GM23338 (cell line): ENCODE measurements around the gene TRIM68. TPM values are rescaled to one million over a fixed set of nuclear protein-coding genes. Genes with fewer than 3 reads are reported as not detected.

Experiments used
- ATAC-seq: fragments of 200-7000 bp; cut with Tn5 transposase; 3 replicates; pipeline ENCODE4 v1.9.1; 2020
- DNase-seq: peaks from one replicate; pipeline ENCODE4 v3.0.0-alpha.2; 2015; ENCODE audit warnings: low spot score
- H2AFZ ChIP-seq: fragments of 200-600 bp; sonication (generic); 2 replicates; pipeline ENCODE4 v1.8.0; 2016; ENCODE audit warnings: antibody characterized with exemption, mild to moderate bottlenecking, moderate library complexity
- H3F3A ChIP-seq: fragments of 200-600 bp; sonication (generic); replicated peaks from 2 replicates; pipeline ENCODE4 v1.8.0; 2017; ENCODE audit warnings: antibody characterized with exemption, mixed run types, low read depth
- H3K27ac ChIP-seq: fragments of 200-600 bp; sonication (generic); 2 replicates; pipeline ENCODE4 v1.6.1; 2016; ENCODE audit warnings: low read depth
- H3K27me3 ChIP-seq: fragments of 200-600 bp; sonication (generic); 2 replicates; pipeline ENCODE4 v1.8.0; 2016; ENCODE audit warnings: mild to moderate bottlenecking, mixed run types, moderate library complexity; ENCODE audit not compliant: insufficient read depth
- H3K36me3 ChIP-seq: fragments of 200-600 bp; sonication (generic); 2 replicates; pipeline ENCODE4 v1.8.0; 2016; ENCODE audit warnings: mild to moderate bottlenecking; ENCODE audit not compliant: insufficient read depth
- H3K4me1 ChIP-seq: fragments of 200-600 bp; sonication (generic); 2 replicates; pipeline ENCODE4 v1.8.0; 2016; ENCODE audit warnings: mild to moderate bottlenecking, moderate library complexity; ENCODE audit not compliant: insufficient read depth
- H3K4me2 ChIP-seq: fragments of 200-600 bp; sonication (generic); 2 replicates; pipeline ENCODE4 v1.7.1; 2017; ENCODE audit warnings: mixed run types
- H3K4me3 ChIP-seq: fragments of 200-600 bp; sonication (generic); 2 replicates; pipeline ENCODE4 v1.6.1; 2016; ENCODE audit warnings: mixed run types
- H3K79me2 ChIP-seq: fragments of 200-600 bp; sonication (generic); replicated peaks from 2 replicates; pipeline ENCODE4 v1.8.0; 2017; ENCODE audit warnings: mild to moderate bottlenecking; ENCODE audit not compliant: insufficient read depth
- H3K9me2 ChIP-seq: fragments of 200-600 bp; sonication (generic); 2 replicates; pipeline ENCODE4 v1.8.0; 2017; ENCODE audit not compliant: insufficient read depth
- H4K20me1 ChIP-seq: fragments of 200-600 bp; sonication (generic); replicated peaks from 2 replicates; pipeline ENCODE4 v1.8.0; 2017; ENCODE audit warnings: mild to moderate bottlenecking; ENCODE audit not compliant: insufficient read depth
- H3K27ac Mint-ChIP-seq: 2 replicates; pipeline ENCODE4 v1.8.0; 2020; ENCODE audit warnings: inconsistent platforms, mild to moderate bottlenecking, moderate library complexity, mixed read lengths
- H3K27me3 Mint-ChIP-seq: 3 replicates; pipeline ENCODE4 v1.8.0; 2022; ENCODE audit warnings: low read depth, mild to moderate bottlenecking, moderate library complexity, mixed read lengths, inconsistent platforms; ENCODE audit not compliant: insufficient read depth, poor library complexity
- H3K36me3 Mint-ChIP-seq: 3 replicates; pipeline ENCODE4 v1.8.0; 2021; ENCODE audit warnings: low read depth, mild to moderate bottlenecking, inconsistent platforms, moderate library complexity, mixed read lengths
- H3K4me1 Mint-ChIP-seq: 3 replicates; pipeline ENCODE4 v1.8.0; 2020; ENCODE audit warnings: mild to moderate bottlenecking, inconsistent platforms, mixed read lengths
- H3K4me3 Mint-ChIP-seq: 3 replicates; pipeline ENCODE4 v1.8.0; 2021; ENCODE audit warnings: moderate library complexity, mild to moderate bottlenecking, inconsistent platforms, mixed read lengths
- H3K9me3 Mint-ChIP-seq: 3 replicates; pipeline ENCODE4 v1.8.0; 2020; ENCODE audit warnings: moderate library complexity, mild to moderate bottlenecking, inconsistent platforms, mixed read lengths
- CREB1 ChIP-seq: fragments of 250-450 bp; sonication (Bioruptor Pico); IDR thresholded peaks from 2 replicates; pipeline ENCODE4 v1.5.0; 2020; ENCODE audit warnings: low read depth, mild to moderate bottlenecking, moderate library complexity
- CTCF ChIP-seq, 2 experiments: fragments of 200-600 bp in 1 of 2; sonication (generic) in 1 of 2; conservative IDR thresholded peaks; 2 replicates each; pipeline versions ENCODE4 v1.5.1 to v1.6.1; 2016 to 2017; ENCODE audit warnings: antibody characterized with exemption in 2 of 2, low read depth in 2 of 2, mild to moderate bottlenecking in 2 of 2, moderate library complexity in 1 of 2
- ETS1 ChIP-seq: IDR thresholded peaks from 2 replicates; pipeline ENCODE4 v1.6.1; 2016; ENCODE audit warnings: antibody characterized with exemption
- EZH2 ChIP-seq: fragments of 200-600 bp; sonication (generic); IDR thresholded peaks from one replicate; pipeline ENCODE4 v1.8.0; 2017; ENCODE audit warnings: antibody characterized with exemption, mild to moderate bottlenecking, low read depth; ENCODE audit not compliant: unreplicated experiment
- EZH2phosphoT487 ChIP-seq: fragments of 200-600 bp; sonication (generic); IDR thresholded peaks from one replicate; pipeline ENCODE4 v1.8.1; 2018; ENCODE audit warnings: antibody characterized with exemption; ENCODE audit not compliant: unreplicated experiment
- JUNB ChIP-seq: IDR thresholded peaks from one replicate; pipeline ENCODE4 v1.6.1; 2016; ENCODE audit warnings: antibody characterized with exemption; ENCODE audit not compliant: unreplicated experiment
- NANOG ChIP-seq: IDR thresholded peaks from 2 replicates; pipeline ENCODE4 v1.6.1; 2016; ENCODE audit warnings: antibody characterized with exemption, borderline replicate concordance
- POLR2AphosphoS5 ChIP-seq: IDR thresholded peaks from 2 replicates; pipeline ENCODE4 v1.6.1; 2016; ENCODE audit warnings: antibody characterized with exemption, low read depth
- REST ChIP-seq: IDR thresholded peaks from one replicate; pipeline ENCODE4 v1.6.1; 2018; ENCODE audit warnings: antibody characterized with exemption; ENCODE audit not compliant: unreplicated experiment
- STAT1 ChIP-seq: IDR thresholded peaks from one replicate; pipeline ENCODE4 v1.6.1; 2016; ENCODE audit warnings: antibody characterized with exemption; ENCODE audit not compliant: unreplicated experiment
- ZNF114 ChIP-seq: fragments of 250-450 bp; sonication (Bioruptor Pico); IDR thresholded peaks from 2 replicates; pipeline ENCODE4 v1.5.0; 2020; ENCODE audit warnings: mild to moderate bottlenecking, moderate library complexity
- ZNF331 ChIP-seq: fragments of 250-450 bp; sonication (Bioruptor Pico); IDR thresholded peaks from 2 replicates; pipeline ENCODE4 v1.5.0; 2020; ENCODE audit warnings: low read depth, mild to moderate bottlenecking, moderate library complexity
- ZNF462 ChIP-seq: fragments of 250-450 bp; sonication (Bioruptor Pico); IDR thresholded peaks from 2 replicates; pipeline ENCODE4 v1.5.0; 2020; ENCODE audit warnings: mild to moderate bottlenecking, moderate library complexity
- polyA plus RNA-seq: library from polyadenylated mRNA; unstranded; fragments of >200 nt; fragmentation: Nextera tagmentation; extraction: Ambion mirVana; gene quantifications from 2 replicates; pipeline ENCODE4 v1.2.1, GENCODE V29; 2016
- total RNA-seq: library from RNA; depleted of rRNA; stranded (reverse); fragments of >200 nt; shearing (Covaris generic); gene quantifications from 2 replicates; pipeline ENCODE4 v1.2.3, GENCODE V29; 2014

The TRIM68 gene
- total and polyA plus RNA-seq, 2 experiments from 2014 or later, result 1.6 to 5.7 TPM

GRCh38 chr11:4605057-4605456 lies 3.0 kb downstream of the TRIM68 start:
- ATAC-seq, result no peak
- H3K4me1 ChIP-seq, result peaks cover 6% of the 10 kb centered on the region
- H3K9me2 ChIP-seq, result peaks cover 8% of the 10 kb centered on the region; the same call in 1 of the 2 replicates
- no peak overlapping the region for H2AFZ ChIP-seq
- no peaks in the 10 kb centered on the region for H3K27me3 ChIP-seq
- Mint-ChIP-seq H3K36me3 (peaks cover 8% of the 10 kb centered on the region; the same call in 2 of the 3 replicates), H3K4me3 (no peak overlapping the region), H3K4me1 (peaks cover 6% of the 10 kb centered on the region; the same call in 2 of the 3 replicates), H3K27me3 (peaks cover 4% of the 10 kb centered on the region), H3K27ac (no peak overlapping the region), H3K9me3 (no peaks in the 10 kb centered on the region)
- H3K27ac ChIP-seq, result no peak overlapping the region
- H4K20me1 ChIP-seq, result no peaks in the 10 kb centered on the region
- TF ChIP-seq STAT1, result no peak
- no peak for TF ChIP-seq ZNF462
- TF ChIP-seq POLR2AphosphoS5, result no peak
- TF ChIP-seq EZH2, result no peak
- TF ChIP-seq ETS1, result no peak
- no peak for TF ChIP-seq JUNB
- TF ChIP-seq ZNF114, result no peak
- no peak for TF ChIP-seq ZNF331 (CRISPR knock-in tag)
- no peak for TF ChIP-seq EZH2phosphoT487
- no peak for TF ChIP-seq REST
- TF ChIP-seq CREB1 (CRISPR knock-in tag), result no peak
- TF ChIP-seq NANOG, result no peak
- no peak for TF ChIP-seq CTCF (conservative IDR thresholded peaks at IDR 0.05; ENCODE audit: low read depth in 2 of 2)
- H3K4me3 ChIP-seq, result no peak overlapping the region
- H3K4me2 ChIP-seq, result no peak overlapping the region
- H3K36me3 ChIP-seq, result no peaks in the 10 kb centered on the region
- H3F3A ChIP-seq, result no peaks in the 10 kb centered on the region
- H3K79me2 ChIP-seq, result no peaks in the 10 kb centered on the region
- no peak for DNase-seq
